Esophagus (tissue), 2 donors: ENCODE data around the gene CHRM2. TPM values are rescaled to one million over a fixed set of nuclear protein-coding genes. Genes with fewer than 3 reads are reported as not detected.

Experiments used
- H3K27ac ChIP-seq, 2 donors: one replicate each; pipeline ENCODE4 v1.5.1; 2013; ENCODE audit warnings: low read depth in 2 of 2, mild to moderate bottlenecking in 2 of 2, inconsistent platforms in 1 of 2, low read length in 1 of 2, moderate library complexity in 1 of 2
- H3K27me3 ChIP-seq, 2 donors: one replicate each; pipeline ENCODE4 v1.6.1; 2013; ENCODE audit warnings: low read length in 2 of 2, control low read depth in 1 of 2, mild to moderate bottlenecking in 1 of 2; ENCODE audit not compliant: insufficient read depth in 2 of 2, control insufficient read depth in 1 of 2
- H3K36me3 ChIP-seq, 2 donors: one replicate each; pipeline ENCODE4 v1.6.1; 2013; ENCODE audit warnings: low read length in 1 of 2; ENCODE audit not compliant: control insufficient read depth in 2 of 2, insufficient read depth in 2 of 2
- H3K4me1 ChIP-seq, 2 donors: one replicate each; pipeline ENCODE4 v1.6.1; 2013; ENCODE audit warnings: low read length in 1 of 2; ENCODE audit not compliant: control insufficient read depth in 2 of 2, insufficient read depth in 2 of 2
- H3K4me3 ChIP-seq, 2 donors: one replicate each; pipeline ENCODE4 v1.5.1; 2013; ENCODE audit warnings: low read length in 2 of 2, mild to moderate bottlenecking in 2 of 2, low read depth in 1 of 2, moderate library complexity in 1 of 2
- H3K9me3 ChIP-seq, 2 donors: one replicate each; pipeline ENCODE4 v1.6.1; 2013; ENCODE audit warnings: mild to moderate bottlenecking in 2 of 2, low read depth in 1 of 2, low read length in 1 of 2, moderate library complexity in 1 of 2; ENCODE audit not compliant: control insufficient read depth in 2 of 2, insufficient read depth in 1 of 2
- WGBS, 2 donors: extraction: QIAGEN DNeasy Blood & Tissue Kit; methylation state at CpG; one replicate each; pipeline ENCODE4 v1.1.7; 2013; 5-methylcytosine and 5-hydroxymethylcytosine counted together
- polyA plus RNA-seq, 2 donors: library from polyadenylated mRNA; stranded (reverse); fragments of 200-250 nt; gene quantifications; one replicate each; pipeline ENCODE4 v1.2.3, GENCODE V29; 2013
- donor health status: healthy with polysubstance abuse.
- donor health status: Bipolar disorder and iron deficiency.

Gene CHRM2
- polyA plus RNA-seq, 2 donors = 0.04 to 0.12 TPM

DNA sequence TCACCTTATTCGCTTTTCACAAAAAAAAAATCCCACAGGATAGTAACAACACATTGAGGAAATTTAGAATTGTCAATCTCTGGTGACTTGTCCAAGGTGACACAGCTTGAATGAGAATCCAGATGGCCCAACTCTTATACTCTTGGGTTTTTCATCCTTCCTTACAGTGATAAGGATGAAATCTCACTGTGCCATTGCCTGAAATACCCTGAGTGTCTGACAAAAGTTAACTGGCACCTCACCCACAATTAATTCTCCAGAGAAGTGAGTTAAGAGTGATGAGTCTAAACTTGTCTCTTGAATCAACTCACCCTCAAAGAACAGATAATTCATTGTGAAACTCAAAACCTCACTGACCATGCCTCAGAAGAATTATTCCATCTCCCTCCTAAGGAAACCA, 18.9 kb downstream of the CHRM2 start:
- Histone ChIP-seq H3K27ac (no peak overlapping the region), H3K9me3 (no peaks in the 10 kb centered on the region), H3K36me3 (no peaks in the 10 kb centered on the region), H3K4me1 (no peaks in the 10 kb centered on the region), H3K27me3 (no peaks in the 10 kb centered on the region), H3K4me3 (no peak overlapping the region)
- WGBS, 2 donors = 80 to 93% methylated on average over 1 of the region's 1 CpG

DNA sequence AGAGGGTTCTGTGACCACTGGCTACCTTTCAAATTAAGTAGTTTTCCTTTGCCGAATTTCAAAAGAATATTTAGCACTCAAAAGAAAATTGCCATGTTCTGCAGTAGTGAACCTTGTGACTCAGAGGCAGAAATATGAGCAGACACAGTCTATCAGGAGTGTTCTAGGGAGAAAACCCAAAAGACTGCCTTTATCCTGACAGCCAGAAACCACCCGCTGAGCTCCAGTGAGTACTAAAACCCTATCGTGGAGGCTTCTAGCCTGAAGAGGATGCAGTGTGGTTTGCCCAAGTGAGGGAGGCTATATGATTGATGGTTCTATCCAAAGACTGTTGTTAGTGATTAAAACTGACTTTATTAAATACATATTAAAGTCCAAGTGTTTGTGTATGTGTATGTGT, 21.9 kb downstream of the CHRM2 start:
- H3K9me3 ChIP-seq = no peaks in the 10 kb centered on the region
- H3K27me3 ChIP-seq = no peaks in the 10 kb centered on the region
- no peaks in the 10 kb centered on the region for H3K36me3 ChIP-seq
- no peak overlapping the region for H3K27ac ChIP-seq
- H3K4me1 ChIP-seq = no peaks in the 10 kb centered on the region
- WGBS, 2 donors = 62 to 64% methylated on average over 3 of the region's 3 CpGs
- no peak overlapping the region for H3K4me3 ChIP-seq

DNA sequence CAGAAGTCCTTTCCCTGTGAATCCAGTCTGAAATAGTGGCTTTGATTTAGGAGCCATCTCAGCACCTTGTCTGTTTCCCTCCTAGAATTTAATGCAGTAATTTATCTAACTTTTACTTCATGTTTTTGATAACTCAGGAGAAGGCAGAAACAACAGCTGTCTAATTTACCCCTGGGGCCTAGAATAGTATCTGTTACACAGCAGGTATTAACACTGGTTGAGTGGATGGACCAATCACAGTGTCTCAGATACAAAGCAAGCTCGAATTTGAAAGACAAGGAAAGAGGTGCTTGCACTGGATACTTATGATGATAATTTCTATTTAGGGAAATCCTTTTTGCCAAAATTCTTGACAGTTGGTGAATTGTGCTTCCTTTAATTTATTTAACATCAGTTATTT, 23.4 kb downstream of the CHRM2 start:
- no peaks in the 10 kb centered on the region for H3K4me1 ChIP-seq
- no peaks in the 10 kb centered on the region for H3K36me3 ChIP-seq
- 47 to 55% methylated on average over 1 of the region's 1 CpG for WGBS, 2 donors
- no peak overlapping the region for H3K4me3 ChIP-seq
- H3K27ac ChIP-seq = no peak overlapping the region
- no peaks in the 10 kb centered on the region for H3K9me3 ChIP-seq
- H3K27me3 ChIP-seq = no peaks in the 10 kb centered on the region

DNA sequence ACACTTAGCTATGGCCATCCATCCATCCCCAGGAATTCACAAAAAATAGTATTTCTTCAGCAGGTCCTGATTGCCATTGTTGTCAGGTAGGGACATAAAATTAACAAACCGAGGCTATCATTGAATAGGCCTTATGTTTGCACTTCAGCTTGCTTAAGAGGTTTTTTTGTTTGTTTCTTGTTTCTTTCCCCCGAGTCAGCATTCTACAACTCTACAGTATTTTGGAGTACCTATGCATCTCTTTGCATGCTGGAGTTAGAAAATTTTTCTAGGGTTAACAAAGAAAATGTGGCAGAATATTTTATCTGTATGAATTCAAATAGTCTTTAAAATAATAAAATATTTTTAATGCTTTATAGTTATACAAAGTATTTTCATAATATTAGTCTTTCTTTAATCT, 26.3 kb downstream of the CHRM2 start:
- Histone ChIP-seq H3K27me3 (no peaks in the 10 kb centered on the region), H3K27ac (no peak overlapping the region), H3K36me3 (no peaks in the 10 kb centered on the region), H3K4me3 (no peak overlapping the region), H3K9me3 (no peaks in the 10 kb centered on the region), H3K4me1 (no peaks in the 10 kb centered on the region)
- WGBS, 2 donors = 50 to 51% methylated on average over 2 of the region's 2 CpGs

DNA sequence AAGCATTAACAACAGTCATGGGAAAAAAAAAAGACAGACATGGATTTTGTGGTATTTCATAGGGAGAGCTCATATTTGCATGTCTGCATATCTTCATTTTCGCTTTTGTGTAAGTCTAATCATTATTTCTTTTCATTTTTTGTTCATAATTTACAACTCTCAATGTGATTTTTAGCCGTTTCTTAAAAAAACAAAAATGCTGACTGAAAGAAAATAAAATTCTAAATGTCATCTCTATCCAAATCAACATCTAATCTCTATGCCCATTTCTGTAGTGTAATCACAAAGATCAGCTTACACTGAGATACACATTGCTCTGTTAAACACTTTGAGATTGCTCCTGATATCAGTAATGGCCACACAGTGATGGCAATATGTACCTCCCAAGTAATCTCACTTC, 29.2 kb downstream of the CHRM2 start:
- WGBS, 2 donors = 30 to 43% methylated on average over 2 of the region's 2 CpGs
- no peaks in the 10 kb centered on the region for H3K36me3 ChIP-seq
- H3K4me3 ChIP-seq = no peak overlapping the region

DNA sequence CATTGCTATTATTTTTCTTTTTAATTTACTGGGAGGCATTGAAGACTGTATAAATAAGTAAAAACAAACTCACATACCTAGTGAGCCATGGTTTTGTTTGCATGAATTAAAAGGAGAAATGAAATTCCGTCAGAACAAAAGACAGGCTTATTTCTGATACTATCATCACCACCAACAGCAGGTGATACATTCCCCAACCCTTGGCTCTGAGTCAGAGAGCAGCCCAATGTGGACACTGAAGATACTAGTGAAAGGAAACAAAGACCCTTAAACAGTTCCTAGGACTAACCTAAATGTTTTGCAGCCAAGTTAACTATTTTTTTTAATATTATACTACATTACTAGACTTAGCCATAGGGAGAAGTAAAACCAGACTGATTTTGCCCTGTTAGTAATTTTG, 31.6 kb downstream of the CHRM2 start:
- WGBS, 2 donors = 39 to 41% methylated on average over 1 of the region's 1 CpG
- no peaks in the 10 kb centered on the region for H3K9me3 ChIP-seq
- no peaks in the 10 kb centered on the region for H3K36me3 ChIP-seq
- H3K27ac ChIP-seq = no peak overlapping the region
- no peaks in the 10 kb centered on the region for H3K4me1 ChIP-seq
- H3K4me3 ChIP-seq = no peak overlapping the region
- H3K27me3 ChIP-seq = no peaks in the 10 kb centered on the region

More for the DNA sequence above, 29.2 kb downstream of the CHRM2 start:
- Histone ChIP-seq H3K27me3 (no peaks in the 10 kb centered on the region), H3K9me3 (no peaks in the 10 kb centered on the region), H3K27ac (no peak overlapping the region), H3K4me1 (no peaks in the 10 kb centered on the region)

DNA sequence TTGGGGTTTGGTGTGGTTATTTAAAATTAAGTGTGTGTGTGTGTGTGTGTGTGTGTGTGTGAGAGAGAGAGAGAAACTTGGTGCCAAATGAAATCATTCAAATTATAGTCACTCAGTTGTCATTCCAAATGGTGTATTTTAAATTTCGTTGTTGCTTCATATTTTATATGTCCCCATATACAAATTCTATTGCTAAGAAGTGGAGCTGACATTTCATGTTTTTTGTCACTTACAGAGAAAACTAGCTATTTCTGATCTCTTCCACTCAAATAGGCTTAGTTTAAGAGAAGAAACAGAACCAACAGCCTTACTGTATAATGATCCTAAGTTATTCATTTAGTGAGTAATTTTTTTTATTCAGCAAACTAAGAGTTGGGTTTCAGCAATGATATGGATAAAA, 42.3 kb downstream of the CHRM2 start:
- no peaks in the 10 kb centered on the region for H3K4me1 ChIP-seq
- no peaks in the 10 kb centered on the region for H3K27me3 ChIP-seq
- 56 to 62% methylated on average over 1 of the region's 1 CpG for WGBS, 2 donors
- H3K27ac ChIP-seq = no peak overlapping the region
- H3K9me3 ChIP-seq = no peaks in the 10 kb centered on the region
- H3K4me3 ChIP-seq = no peak overlapping the region
- no peaks in the 10 kb centered on the region for H3K36me3 ChIP-seq

DNA sequence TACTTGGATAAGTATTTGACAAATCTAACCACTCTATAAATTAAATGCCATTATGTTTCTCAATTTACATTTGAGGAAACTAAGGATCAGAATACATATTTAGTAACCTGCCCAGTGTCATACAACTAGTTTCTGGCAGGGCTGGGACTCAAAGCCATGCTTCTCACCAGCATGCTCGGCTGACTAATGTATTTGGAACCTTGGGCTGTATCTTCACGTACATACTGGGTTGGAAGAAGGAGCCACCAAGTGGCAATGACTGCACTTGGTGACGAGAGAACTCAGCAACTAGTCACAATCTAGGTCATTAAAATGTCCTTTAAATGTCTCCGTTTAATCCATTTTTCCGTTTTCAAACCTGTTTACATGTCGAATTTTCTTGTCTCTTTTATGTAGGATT, 42.9 kb downstream of the CHRM2 start:
- no peaks in the 10 kb centered on the region for H3K27me3 ChIP-seq
- H3K4me3 ChIP-seq = no peak overlapping the region
- 58 to 61% methylated on average over 6 of the region's 6 CpGs for WGBS, 2 donors
- H3K36me3 ChIP-seq = no peaks in the 10 kb centered on the region
- no peak overlapping the region for H3K27ac ChIP-seq
- H3K9me3 ChIP-seq = no peaks in the 10 kb centered on the region
- H3K4me1 ChIP-seq = no peaks in the 10 kb centered on the region

DNA sequence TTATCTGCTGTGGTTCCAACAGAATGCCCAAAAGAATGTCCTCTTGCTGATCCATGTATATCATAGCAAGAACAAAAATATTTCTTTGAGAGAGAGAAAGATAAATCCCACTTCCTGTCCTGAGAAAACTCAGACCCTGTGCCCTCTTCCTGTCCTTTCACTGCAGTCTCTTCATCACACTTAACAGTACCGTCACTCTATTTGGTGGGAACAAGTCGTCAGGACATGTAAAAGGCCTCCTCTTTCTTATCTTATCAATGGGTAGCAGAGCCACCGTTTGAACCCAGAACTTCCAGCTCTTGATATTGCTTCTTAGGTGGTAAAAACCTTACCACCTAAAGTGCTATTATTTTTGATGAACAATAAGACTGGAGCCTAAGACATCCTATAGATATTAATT, 43.9 kb downstream of the CHRM2 start:
- Histone ChIP-seq H3K4me3 (no peak overlapping the region), H3K9me3 (no peaks in the 10 kb centered on the region), H3K27ac (no peak overlapping the region), H3K4me1 (no peaks in the 10 kb centered on the region), H3K36me3 (no peaks in the 10 kb centered on the region), H3K27me3 (no peaks in the 10 kb centered on the region)
- WGBS, 2 donors = 42 to 49% methylated on average over 3 of the region's 3 CpGs

DNA sequence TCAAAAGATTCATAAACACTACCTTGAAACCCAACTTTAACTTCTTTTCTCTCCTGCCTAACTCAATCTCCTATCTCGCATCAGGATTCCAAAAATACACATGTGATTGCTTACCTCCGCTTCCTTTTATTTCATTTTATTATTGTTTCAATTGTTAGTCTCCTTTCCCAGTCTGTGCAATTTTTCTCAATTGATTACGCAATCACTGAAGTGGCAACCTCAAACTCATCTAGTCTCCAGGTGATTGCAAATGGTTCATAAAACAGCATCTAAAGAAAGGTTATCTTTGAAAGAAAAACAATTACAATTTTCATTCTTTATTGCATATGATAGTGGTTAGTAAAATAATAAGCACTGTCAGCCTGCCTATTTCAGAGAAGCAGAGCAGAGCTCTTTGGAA, 45.6 kb downstream of the CHRM2 start:
- WGBS, 2 donors = 80 to 88% methylated on average over 3 of the region's 3 CpGs
- no peak overlapping the region for H3K27ac ChIP-seq
- H3K9me3 ChIP-seq = no peaks in the 10 kb centered on the region
- H3K36me3 ChIP-seq = no peaks in the 10 kb centered on the region
- no peaks in the 10 kb centered on the region for H3K4me1 ChIP-seq
- H3K4me3 ChIP-seq = no peak overlapping the region
- H3K27me3 ChIP-seq = no peaks in the 10 kb centered on the region
